Adipocyte (in vitro differentiated cells): ENCODE data around the gene NFATC2IP.
"Not testable (repeated sequence)": the region's sequence is repeated elsewhere in the genome, so short reads cannot be mapped to it uniquely, and the experiment has no call there.

ENCODE experiments used
- DNase-seq: peaks from one replicate; pipeline ENCODE4 v3.0.0-alpha.2; 2015; ENCODE audit warnings: low read depth
- H3K27me3 ChIP-seq: replicated peaks from 2 replicates; pipeline ENCODE4 v1.7.0; 2013; ENCODE audit warnings: mild to moderate bottlenecking, low read length, moderate library complexity; ENCODE audit not compliant: control insufficient read depth, insufficient read depth
- H3K36me3 ChIP-seq: 2 replicates; pipeline ENCODE4 v1.7.0; 2013; ENCODE audit warnings: low read length, mild to moderate bottlenecking, moderate library complexity; ENCODE audit not compliant: control insufficient read depth, insufficient read depth, severe bottlenecking
- H3K4me1 ChIP-seq: 2 replicates; pipeline ENCODE4 v1.7.0; 2013; ENCODE audit warnings: mild to moderate bottlenecking, low read length, moderate library complexity; ENCODE audit not compliant: control insufficient read depth, insufficient read depth
- H3K4me3 ChIP-seq: 2 replicates; pipeline ENCODE4 v1.7.0; 2013; ENCODE audit warnings: mild to moderate bottlenecking, low read length, moderate library complexity
- H3K9ac ChIP-seq: 2 replicates; pipeline ENCODE4 v1.7.0; 2013; ENCODE audit warnings: mild to moderate bottlenecking, low read length, moderate library complexity
- H3K9me3 ChIP-seq: 2 replicates; pipeline ENCODE4 v1.7.0; 2013; ENCODE audit warnings: mild to moderate bottlenecking, low read length, moderate library complexity; ENCODE audit not compliant: control insufficient read depth

NFATC2IP gene

DNA sequence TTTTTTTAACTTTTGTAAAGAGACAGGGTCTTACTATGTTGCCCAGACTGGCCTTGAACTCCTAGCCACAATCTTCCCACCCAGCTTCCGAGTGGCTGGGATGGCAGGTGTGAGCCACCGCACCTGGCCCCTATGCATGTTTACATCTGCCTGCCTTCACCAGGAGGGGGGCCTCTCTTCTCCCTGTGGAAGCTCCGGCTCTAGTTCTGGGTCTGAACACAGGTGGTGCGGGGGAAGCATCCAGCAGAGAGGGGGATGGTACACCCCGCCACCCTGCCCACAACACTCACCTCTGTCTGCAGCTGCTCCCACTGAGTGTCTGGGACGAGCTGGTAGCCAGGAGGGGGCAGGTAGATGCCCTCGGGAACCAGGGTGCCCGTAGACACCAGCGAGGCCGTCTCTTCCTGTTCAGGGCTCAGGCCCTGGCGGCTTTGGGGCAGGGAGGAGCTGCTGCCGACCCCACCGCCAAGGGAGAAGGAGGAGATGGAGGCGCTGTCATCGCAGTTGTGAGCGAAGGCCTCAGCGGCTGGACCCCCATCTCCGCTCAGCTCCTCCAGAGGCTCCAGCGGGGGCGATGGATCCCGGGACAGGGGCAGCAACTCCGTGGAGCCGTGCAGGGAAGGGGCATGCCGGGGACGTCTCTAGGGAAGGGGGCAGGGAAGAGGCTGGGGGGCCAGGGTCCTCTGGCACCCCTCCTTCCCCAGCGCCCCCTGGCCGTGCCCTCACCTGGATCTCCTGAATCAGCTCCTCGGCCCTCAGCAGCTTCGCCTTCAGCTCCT is 36.6 kb upstream of the NFATC2IP start:
- Histone ChIP-seq H3K4me1 (no peaks in the 10 kb centered on the region), H3K4me3 (no peak overlapping the region), H3K27me3 (no peaks in the 10 kb centered on the region), H3K9ac (no peak overlapping the region), H3K36me3 (peaks cover 26% of the 10 kb centered on the region), H3K9me3 (no peaks in the 10 kb centered on the region)
- no peak for DNase-seq

DNA sequence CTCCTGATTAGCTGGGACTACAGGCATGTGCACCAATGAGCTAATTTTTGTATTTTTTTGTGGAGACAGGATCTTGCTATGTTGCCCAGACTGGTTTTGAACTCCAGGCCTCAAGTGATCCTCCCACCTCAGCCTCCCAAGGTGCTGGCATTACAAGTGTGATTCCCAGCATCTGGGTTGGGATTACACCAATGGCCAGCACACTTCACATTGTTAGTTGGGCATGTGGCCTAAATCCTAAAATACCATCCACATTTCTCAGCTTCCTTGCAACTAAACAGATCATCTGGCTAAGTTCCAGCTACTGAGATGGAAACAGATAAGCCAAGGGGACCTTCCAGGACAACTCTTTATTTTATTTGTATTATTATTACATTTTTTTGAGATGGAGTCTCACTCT is 35.6 kb upstream of the NFATC2IP start:
- Histone ChIP-seq H3K9ac (no peak overlapping the region), H3K4me3 (no peak overlapping the region), H3K4me1 (no peaks in the 10 kb centered on the region), H3K27me3 (no peaks in the 10 kb centered on the region), H3K36me3 (peaks cover 32% of the 10 kb centered on the region), H3K9me3 (no peaks in the 10 kb centered on the region)
- DNase-seq = peak; percentile 50

DNA sequence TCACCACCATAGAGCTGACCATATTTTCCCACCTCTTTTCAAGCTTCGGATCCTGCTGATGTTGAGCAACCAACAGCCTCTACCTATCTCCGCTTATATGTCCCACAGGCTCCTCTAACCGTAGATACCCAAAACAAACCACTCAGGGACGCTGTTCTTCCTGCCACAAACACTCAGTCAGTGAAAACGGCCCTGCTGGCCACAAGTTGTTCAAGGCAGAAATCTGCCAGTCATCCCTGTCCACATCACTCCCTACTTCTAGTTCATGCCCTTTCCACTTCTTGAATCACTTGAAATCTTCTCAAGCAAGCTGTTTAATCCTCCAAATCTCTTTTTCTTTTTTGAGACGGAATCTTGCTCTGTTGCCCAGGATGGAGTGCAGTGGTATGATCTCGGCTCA is 33.6 kb upstream of the NFATC2IP start:
- Histone ChIP-seq H3K4me3 (no peak overlapping the region), H3K4me1 (no peaks in the 10 kb centered on the region), H3K36me3 (peaks cover 30% of the 10 kb centered on the region), H3K9me3 (no peaks in the 10 kb centered on the region), H3K9ac (no peak overlapping the region), H3K27me3 (no peaks in the 10 kb centered on the region)
- DNase-seq = no peak

DNA sequence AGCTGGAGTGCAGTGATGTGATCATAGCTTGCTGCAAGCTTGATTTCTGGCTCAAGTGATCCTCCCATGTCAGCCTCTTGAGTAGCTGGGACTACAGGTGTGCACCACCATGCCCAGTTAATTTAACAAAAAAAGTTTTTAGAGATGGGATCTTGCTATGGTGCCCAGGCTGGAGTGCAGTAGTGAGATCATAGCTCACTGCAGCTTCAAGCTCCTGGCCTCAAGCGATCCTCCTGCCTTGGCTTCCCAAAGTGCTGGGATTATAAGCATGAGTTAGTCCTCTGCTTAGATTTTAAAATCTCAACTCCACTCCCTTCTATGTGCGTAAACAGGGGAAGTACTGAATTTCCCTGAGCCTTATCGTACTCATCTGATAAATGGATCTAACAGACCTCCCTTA is 32.0 kb upstream of the NFATC2IP start:
- Histone ChIP-seq H3K36me3 (peaks cover 30% of the 10 kb centered on the region), H3K4me1 (no peaks in the 10 kb centered on the region), H3K9me3 (no peaks in the 10 kb centered on the region), H3K4me3 (no peak overlapping the region), H3K27me3 (no peaks in the 10 kb centered on the region), H3K9ac (no peak overlapping the region)
- DNase-seq = no peak

DNA sequence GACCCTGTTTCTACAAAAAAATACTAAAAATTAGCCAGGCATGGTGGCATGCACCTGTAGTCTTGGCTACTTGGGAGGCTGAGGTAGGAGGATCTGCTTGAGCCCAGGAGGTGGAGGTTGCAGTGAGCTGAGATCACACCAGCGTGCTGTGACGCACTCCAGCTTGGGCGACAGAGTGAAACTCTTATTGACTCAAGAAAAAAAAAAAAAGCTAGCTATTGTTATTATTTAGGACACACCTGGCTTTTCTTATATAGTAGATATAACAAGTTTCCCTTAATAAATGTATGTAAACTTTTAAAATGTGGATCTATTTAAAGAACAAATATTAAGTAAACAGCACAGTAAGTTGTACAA is 27.5 kb upstream of the NFATC2IP start:
- Histone ChIP-seq H3K36me3 (peaks cover 12% of the 10 kb centered on the region), H3K9me3 (no peaks in the 10 kb centered on the region)

DNA sequence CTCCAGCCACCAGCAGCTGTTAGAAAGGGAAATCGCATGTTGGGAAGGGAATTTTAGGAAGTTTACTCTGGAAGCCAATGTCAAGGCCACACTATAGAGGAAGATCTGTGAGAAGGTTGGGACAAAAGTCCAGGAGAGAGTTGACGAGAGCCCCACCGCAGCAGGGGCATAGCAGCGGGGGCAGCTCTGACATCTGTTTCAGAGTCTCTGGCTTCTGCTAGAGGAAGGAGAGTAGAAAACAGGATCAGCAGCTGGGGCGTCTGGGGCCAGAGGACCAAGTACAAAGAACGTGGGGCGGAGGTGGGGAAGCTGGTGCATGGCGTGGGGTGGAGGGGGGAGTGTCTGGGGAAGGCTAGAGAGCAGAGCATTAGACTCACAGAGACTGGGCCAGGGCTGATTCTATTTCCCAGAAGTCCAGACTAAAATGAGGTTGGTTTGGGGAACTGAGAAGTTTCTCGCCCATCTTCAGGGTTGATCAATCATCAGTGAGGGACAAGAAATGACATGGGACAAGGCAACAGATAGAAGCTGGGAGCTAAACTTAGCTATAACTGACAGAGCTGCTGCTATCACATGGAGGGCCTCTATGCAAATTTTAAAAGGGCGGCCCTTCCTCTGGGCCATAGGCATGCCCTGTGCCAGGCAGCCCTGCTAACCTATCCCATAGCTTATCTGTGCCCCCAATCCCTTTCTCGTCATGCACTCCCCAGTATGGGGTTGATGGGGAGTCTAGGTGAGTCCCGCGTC is 26.9 kb upstream of the NFATC2IP start:
- Histone ChIP-seq H3K9ac (peak overlapping the region; percentile 51), H3K27me3 (no peaks in the 10 kb centered on the region), H3K9me3 (no peaks in the 10 kb centered on the region), H3K36me3 (peaks cover 9% of the 10 kb centered on the region), H3K4me3 (peak overlapping the region; percentile 79), H3K4me1 (peaks cover 8% of the 10 kb centered on the region)
- no peak for DNase-seq

More for the DNA sequence above, 27.5 kb upstream of the NFATC2IP start:
- Histone ChIP-seq H3K4me3 (no peak overlapping the region), H3K27me3 (no peaks in the 10 kb centered on the region), H3K9ac (no peak overlapping the region), H3K4me1 (peaks cover 8% of the 10 kb centered on the region)
- DNase-seq = no peak

DNA sequence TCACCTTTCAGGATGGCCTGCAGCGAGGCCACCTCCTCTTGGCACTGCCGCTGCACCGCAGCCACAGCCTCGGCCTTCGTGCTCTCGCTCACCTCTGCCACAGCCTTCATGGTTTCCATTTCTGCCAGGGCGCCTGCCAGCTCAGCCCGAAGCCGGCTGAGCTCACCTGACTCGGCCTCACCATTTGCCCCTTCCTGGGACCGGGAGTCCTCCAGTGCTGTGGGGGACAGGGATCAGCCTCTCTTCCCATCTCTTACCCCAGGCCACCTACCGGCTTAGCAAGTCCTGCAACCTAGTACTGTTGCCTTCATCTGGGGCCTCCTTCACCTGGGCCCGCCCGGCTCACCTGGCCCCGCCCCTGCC is 26.4 kb upstream of the NFATC2IP start:
- H3K27me3 ChIP-seq = no peaks in the 10 kb centered on the region
- H3K4me3 ChIP-seq = peak overlapping the region; percentile 79
- H3K36me3 ChIP-seq = peaks cover 4% of the 10 kb centered on the region
- peaks cover 8% of the 10 kb centered on the region for H3K4me1 ChIP-seq
- no peaks in the 10 kb centered on the region for H3K9me3 ChIP-seq
- DNase-seq = no peak
- peak overlapping the region; percentile 51 for H3K9ac ChIP-seq

DNA sequence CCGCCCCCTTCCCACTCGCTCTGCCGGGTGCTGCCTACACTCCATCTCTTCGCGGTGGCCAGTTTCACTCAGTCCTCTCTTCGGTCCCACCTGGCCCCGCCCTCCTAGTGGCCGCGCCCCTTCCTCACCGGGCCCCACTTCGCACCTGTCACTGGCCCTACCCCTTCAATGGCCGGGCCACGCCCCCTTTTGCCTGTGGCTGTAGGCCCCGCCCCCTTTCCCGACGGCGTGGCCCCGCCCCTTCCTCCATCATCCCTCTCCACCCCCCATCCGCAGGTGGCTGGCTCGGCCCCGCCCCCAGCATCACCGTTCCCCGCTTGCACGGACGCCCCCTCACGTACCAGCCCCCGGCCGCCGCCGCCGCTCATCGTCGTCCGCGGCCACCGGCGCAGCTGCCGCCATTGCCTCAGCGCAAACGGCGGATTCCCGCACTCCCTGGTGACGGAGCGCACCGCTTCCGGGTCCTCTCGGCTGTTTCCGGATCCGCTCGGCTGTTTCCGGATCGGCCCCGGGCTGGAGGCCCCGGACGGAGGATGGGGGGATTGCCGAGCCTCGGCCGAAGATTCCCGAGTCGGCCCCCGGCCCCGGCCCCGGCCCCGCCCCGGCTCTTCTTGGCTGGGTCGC is 25.9 kb upstream of the NFATC2IP start, which contains the start of gene RABEP2:
Gene RABEP2, minus strand, starts transcription at position 477 of the 624 bp plus-strand sequence. Its CDS starts 75 bp downstream, at position 402.
- H3K4me3 ChIP-seq = peak within 1 kb of the TSS; percentile 79
- no peaks in the 10 kb centered on the region for H3K36me3 ChIP-seq
- peaks cover 8% of the 10 kb centered on the region for H3K4me1 ChIP-seq
- H3K27me3 ChIP-seq = no peaks in the 10 kb centered on the region
- DNase-seq = peak; percentile 97
- H3K9ac ChIP-seq = peak within 1 kb of the TSS; percentile 95
- H3K9me3 ChIP-seq = no peaks in the 10 kb centered on the region

DNA sequence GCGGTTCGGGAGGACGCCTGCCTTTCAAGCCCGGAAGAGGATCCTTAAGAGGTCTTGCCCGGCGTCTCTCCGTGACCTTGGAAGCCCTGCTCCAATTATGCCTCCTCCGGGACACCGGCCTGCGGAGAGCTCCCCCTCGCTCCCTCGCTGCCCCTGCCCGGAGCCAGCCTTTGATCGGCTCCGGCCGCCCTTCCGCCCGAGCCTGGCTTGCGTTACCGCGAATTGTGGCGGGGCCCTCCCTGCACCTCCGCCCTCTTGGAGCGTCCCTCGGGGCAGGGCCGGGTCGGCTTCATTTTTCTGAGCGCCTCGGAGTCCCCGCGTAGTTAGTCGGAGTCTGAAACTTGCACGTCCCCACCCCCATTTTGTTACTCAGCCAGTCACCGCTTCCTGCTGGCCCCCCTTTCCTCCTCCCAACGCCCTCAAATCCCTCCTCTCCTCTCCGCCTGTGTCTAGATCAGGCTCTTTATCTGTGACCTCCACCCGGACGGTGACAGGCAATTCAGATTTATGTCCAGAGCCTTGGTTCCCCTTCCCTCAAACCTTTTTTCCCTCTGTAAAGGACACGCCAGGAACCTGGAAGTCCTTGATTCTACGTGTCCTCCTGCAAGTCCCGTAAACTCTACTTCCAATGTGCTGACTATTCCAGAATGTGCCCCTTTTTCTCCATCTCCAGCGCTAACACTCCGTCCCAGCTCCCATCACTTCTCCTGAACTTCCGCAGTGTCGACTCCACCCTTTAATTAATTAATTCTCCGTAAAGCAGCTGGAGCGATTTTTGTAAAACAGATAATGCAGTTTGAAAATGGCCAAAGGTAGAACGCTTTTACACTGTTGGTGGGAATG is 25.1 kb upstream of the NFATC2IP start:
- no peaks in the 10 kb centered on the region for H3K36me3 ChIP-seq
- peak; percentile 84 for DNase-seq

DNA sequence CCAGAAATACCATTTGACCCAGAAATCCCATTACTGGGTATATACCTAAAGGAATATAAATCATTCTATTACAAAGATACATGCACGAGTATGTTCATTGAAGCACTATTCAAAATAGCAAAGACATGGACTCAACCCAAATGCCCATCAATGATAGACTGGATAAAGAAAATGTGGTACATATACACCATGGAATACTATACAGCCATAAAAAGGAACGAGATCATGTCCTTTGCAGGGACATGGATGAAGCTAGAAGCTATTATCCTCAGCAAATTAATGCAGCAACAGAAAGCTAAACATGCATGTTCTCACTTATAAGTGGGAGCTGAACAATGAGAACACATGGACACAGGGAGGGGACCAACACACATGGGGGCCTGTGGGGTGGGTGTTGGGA is 24.5 kb upstream of the NFATC2IP start:
- H3K9ac ChIP-seq = peak overlapping the region; percentile 95
- H3K4me3 ChIP-seq = peak overlapping the region; percentile 79
- H3K27me3 ChIP-seq, DNase-seq, H3K36me3 ChIP-seq, H3K4me1 ChIP-seq, H3K9me3 ChIP-seq: not testable (repeated sequence)

More for the DNA sequence above, 25.1 kb upstream of the NFATC2IP start:
- Histone ChIP-seq H3K4me1 (peaks cover 8% of the 10 kb centered on the region), H3K9me3 (no peaks in the 10 kb centered on the region), H3K27me3 (no peaks in the 10 kb centered on the region), H3K4me3 (peak overlapping the region; percentile 79), H3K9ac (peak overlapping the region; percentile 95)
